ENCODE results near the gene AURKAIP1. TPM values are rescaled to one million over a fixed set of nuclear protein-coding genes. Genes with fewer than 3 reads are reported as not detected.
A peak's percentile ranks its signal among the peaks of the same experiment; 100 is the strongest.

AURKAIP1 gene
- total RNA-seq, 1 experiment from 2014 or later = 196 TPM

GRCh38 chr1:1402072-1402900 lies 27.3 kb upstream of the AURKAIP1 start:
- Histone ChIP-seq H3K27me3 (ENCODE audit: insufficient read depth, low read length) (no peaks in the 10 kb centered on the region), H2BK20ac (ENCODE audit: low read depth, low read length, poor library complexity, severe bottlenecking) (no peak overlapping the region), H2AFZ (ENCODE audit: low read length) (no peak overlapping the region), H2BK12ac (ENCODE audit: insufficient read length, low read depth, low read length) (no peak overlapping the region), H3K27ac (ENCODE audit: insufficient read length, low read depth, low read length) (no peak overlapping the region), H3K9me3 (ENCODE audit: control insufficient read depth, low read depth, low read length) (no peaks in the 10 kb centered on the region), H3K79me2 (ENCODE audit: insufficient read depth, low read length) (peaks cover 13% of the 10 kb centered on the region; the same call in 1 of the 2 replicates), H3K79me1 (ENCODE audit: insufficient read depth, low read depth, low read length, poor library complexity, severe bottlenecking) (peaks cover 13% of the 10 kb centered on the region), H3K9ac (ENCODE audit: extremely low read depth, insufficient read length, low read length) (no peak overlapping the region), H2BK5ac (ENCODE audit: insufficient read length, low read length) (no peak overlapping the region), H3K23ac (ENCODE audit: insufficient read length, low read depth, low read length) (no peak overlapping the region), H4K8ac (replicated peaks; ENCODE audit: insufficient read length, low read depth, low read length) (no peak overlapping the region), H2AK5ac (ENCODE audit: insufficient read length, low read length) (no peak overlapping the region), H3K14ac (ENCODE audit: insufficient read depth, low read length) (no peak overlapping the region), H4K91ac (ENCODE audit: insufficient read length, low read depth, low read length) (no peak overlapping the region), H3K4ac (ENCODE audit: low read depth, low read length) (no peak overlapping the region), H4K20me1 (ENCODE audit: control insufficient read depth, insufficient read depth, insufficient read length) (peaks cover 2% of the 10 kb centered on the region), H2BK15ac (ENCODE audit: low read depth, low read length) (no peak overlapping the region), H2BK120ac (ENCODE audit: low read depth, low read length, poor library complexity, severe bottlenecking) (no peak overlapping the region), H3K4me1 (ENCODE audit: insufficient read depth, low read length) (no peaks in the 10 kb centered on the region), H3K56ac (ENCODE audit: insufficient read length, low read depth, low read length) (no peak overlapping the region), H3T11ph (ENCODE audit: low read length) (no peak overlapping the region), H3K23me2 (ENCODE audit: insufficient read length, low read depth, low read length, poor library complexity, severe bottlenecking) (peaks cover 15% of the 10 kb centered on the region), H3K18ac (ENCODE audit: insufficient read length, low read depth, low read length) (no peak overlapping the region), H4K5ac (ENCODE audit: insufficient read length, low read depth, low read length) (no peak overlapping the region), H3K4me2 (ENCODE audit: insufficient read depth, insufficient read length, low read length) (no peak overlapping the region)
- Mint-ChIP-seq H3K27me3 (ENCODE audit: low read depth) (peaks cover 1% of the 10 kb centered on the region; the same call in 1 of the 2 replicates), H3K9me3 (peaks cover 0 to 2% of the 10 kb centered on the region in 2 experiments; a peak in 3 of 5 replicates), H3K27ac (peak overlapping the region; percentile 37 to 96 (median 96); a peak in 6 of 7 replicates), H3K4me1 (peaks cover 27 to 44% of the 10 kb centered on the region in 2 experiments), H3K36me3 (ENCODE audit: insufficient read depth in 1 of 3, low read depth in 3 of 3) (peaks cover 53 to 88% (median 71%) of the 10 kb centered on the region in 3 experiments), H3K4me3 (peak overlapping the region; percentile 44 to 90; a peak in 3 of 5 replicates)
- peak; percentile 80 for TF ChIP-seq CTCF (conservative IDR thresholded peaks at IDR 0.05)
- DNase-seq = peak; percentile 76
- no CpG with 5 or more reads among the region's 20 CpGs for WGBS (ENCODE audit: extremely low coverage, insufficient read length, low lambda C conversion rate)

All from H9 (cell line).